IPS DF 4.7 (cell line): ENCODE results near the gene HMCN2.

Source experiments
- DNase-seq: peaks from one replicate; pipeline ENCODE4 v3.0.0-alpha.2; 2013; ENCODE audit warnings: low spot score; ENCODE audit errors: extremely low read depth

The HMCN2 gene

GRCh38 chr9:130483371-130483971, 217.9 kb downstream of the HMCN2 start:
- DNase-seq = no peak
